ENCODE measurements around the gene OSBPL9. TPM values are rescaled to one million over a fixed set of nuclear protein-coding genes. Genes with fewer than 3 reads are reported as not detected.

OSBPL9 gene
- polyA plus RNA-seq, 4 donors, result 19.7 to 72.9 (median 31.8) TPM

DNA sequence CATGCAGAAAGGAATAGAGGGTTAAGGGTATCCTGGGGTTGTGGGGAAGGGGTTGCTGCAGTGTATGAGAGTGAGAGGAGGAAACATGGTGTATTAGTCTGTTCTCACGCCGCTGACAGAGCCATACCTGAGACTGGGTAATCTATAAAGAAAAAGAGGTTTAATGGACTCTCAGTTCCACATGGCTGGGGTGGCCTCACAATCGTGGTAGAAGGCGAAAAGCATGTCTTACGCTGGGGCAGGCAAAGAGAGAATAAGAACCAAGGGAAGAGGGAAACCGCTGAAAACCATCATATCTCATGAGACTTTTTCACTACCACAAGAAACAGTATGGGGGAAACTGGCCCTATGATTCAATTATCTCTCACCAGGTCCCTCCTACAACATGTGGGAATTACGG, 17.7 kb downstream of the OSBPL9 start:
- Histone ChIP-seq H3K27ac (ENCODE audit: low read depth in 1 of 3, low read length in 2 of 3) (peak overlapping the region in 1 of 3 donors; percentile 48), H3K9me3 (ENCODE audit: control insufficient read depth in 2 of 2, insufficient read depth in 1 of 2, low read depth in 1 of 2, low read length in 1 of 2) (no peaks in the 10 kb centered on the region), H3K4me3 (ENCODE audit: low read depth in 1 of 3, low read length in 3 of 3) (no peak overlapping the region), H3K4me1 (ENCODE audit: control insufficient read depth in 3 of 3, insufficient read depth in 2 of 3, low read depth in 1 of 3, low read length in 2 of 3) (peaks cover 0 to 19% (median 3%) of the 10 kb centered on the region in 3 donors), H3K36me3 (ENCODE audit: control insufficient read depth in 3 of 3, insufficient read depth in 2 of 3, low read depth in 1 of 3, low read length in 3 of 3) (peaks cover 0 to 15% (median 2%) of the 10 kb centered on the region in 3 donors), H3K27me3 (ENCODE audit: control insufficient read depth in 3 of 3, insufficient read depth in 3 of 3, low read length in 3 of 3) (no peaks in the 10 kb centered on the region)
- WGBS, 3 donors, result 81 to 88% (median 88%) methylated on average over 7 of the region's 7 CpGs
- FAIRE-seq (no peak), DNase-seq (no peak)

DNA sequence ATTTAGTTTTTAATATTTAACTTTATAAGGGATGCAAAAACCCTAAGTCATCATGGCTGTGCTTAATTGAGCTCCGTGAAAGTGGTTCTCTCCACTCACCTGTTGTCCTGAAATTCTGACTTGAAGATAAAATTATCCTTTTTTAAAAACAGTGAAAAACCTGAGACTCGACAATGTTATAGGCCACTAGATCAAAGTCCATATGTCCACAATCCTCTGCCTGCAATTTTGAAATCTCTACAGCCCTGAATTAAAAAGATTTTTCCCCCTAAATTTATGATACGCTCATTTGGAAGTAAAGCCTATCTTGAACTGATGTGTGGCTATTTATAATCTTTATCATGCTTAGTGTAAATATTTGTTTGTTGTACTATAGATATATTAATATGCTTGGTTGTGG, 18.7 kb downstream of the OSBPL9 start:
- Histone ChIP-seq H3K9me3 (ENCODE audit: control insufficient read depth in 2 of 2, insufficient read depth in 1 of 2, low read depth in 1 of 2, low read length in 1 of 2) (no peaks in the 10 kb centered on the region), H3K27ac (ENCODE audit: low read depth in 1 of 3, low read length in 2 of 3) (peak overlapping the region in 1 of 3 donors; percentile 54), H3K27me3 (ENCODE audit: control insufficient read depth in 3 of 3, insufficient read depth in 3 of 3, low read length in 3 of 3) (no peaks in the 10 kb centered on the region), H3K4me3 (ENCODE audit: low read depth in 1 of 3, low read length in 3 of 3) (no peak overlapping the region), H3K36me3 (ENCODE audit: control insufficient read depth in 3 of 3, insufficient read depth in 2 of 3, low read depth in 1 of 3, low read length in 3 of 3) (peaks cover 0 to 13% (median 2%) of the 10 kb centered on the region in 3 donors), H3K4me1 (ENCODE audit: control insufficient read depth in 3 of 3, insufficient read depth in 2 of 3, low read depth in 1 of 3, low read length in 2 of 3) (peaks cover 0 to 19% (median 3%) of the 10 kb centered on the region in 3 donors)
- no peak for FAIRE-seq
- WGBS, 3 donors, result 15 to 65% (median 43%) methylated on average over 3 of the region's 3 CpGs
- DNase-seq, result peak in 1 of 2 donors; percentile 60

DNA sequence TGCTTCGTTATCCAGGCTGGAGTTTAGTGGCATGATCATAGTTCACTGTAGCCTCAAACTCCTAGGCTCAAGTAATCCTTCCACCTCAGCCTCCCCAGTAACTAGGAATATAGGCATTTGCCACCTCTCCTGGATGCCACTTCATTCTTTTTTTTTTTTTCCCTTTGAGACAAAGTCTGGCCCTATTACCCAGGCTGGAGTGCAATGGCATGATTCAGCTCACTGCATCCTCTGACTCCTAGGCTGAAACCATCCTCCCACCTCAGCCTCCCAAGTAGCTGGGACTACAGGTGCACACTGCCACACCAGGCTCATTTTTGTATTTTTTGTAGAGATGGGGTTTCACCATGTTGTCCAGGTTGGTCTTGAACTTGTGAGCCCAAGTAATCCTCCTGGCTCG, 19.3 kb downstream of the OSBPL9 start:
- whole genome bisulfite sequencing, 3 donors, result 52 to 86% (median 69%) methylated on average over 2 of the region's 2 CpGs
- H3K36me3 ChIP-seq (ENCODE audit: control insufficient read depth in 3 of 3, insufficient read depth in 2 of 3, low read depth in 1 of 3, low read length in 3 of 3), result peaks cover 0 to 12% (median 0%) of the 10 kb centered on the region in 3 donors
- H3K4me1 ChIP-seq (ENCODE audit: control insufficient read depth in 3 of 3, insufficient read depth in 2 of 3, low read depth in 1 of 3, low read length in 2 of 3), result peaks cover 0 to 19% (median 3%) of the 10 kb centered on the region in 3 donors
- H3K4me3 ChIP-seq (ENCODE audit: low read depth in 1 of 3, low read length in 3 of 3), result no peak overlapping the region
- H3K27me3 ChIP-seq (ENCODE audit: control insufficient read depth in 3 of 3, insufficient read depth in 3 of 3, low read length in 3 of 3), result no peaks in the 10 kb centered on the region
- DNase-seq, result no peak
- FAIRE-seq, result no peak
- H3K27ac ChIP-seq (ENCODE audit: low read depth in 1 of 3, low read length in 2 of 3), result peak overlapping the region in 1 of 3 donors; percentile 54
- H3K9me3 ChIP-seq (ENCODE audit: control insufficient read depth in 2 of 2, insufficient read depth in 1 of 2, low read depth in 1 of 2, low read length in 1 of 2), result no peaks in the 10 kb centered on the region

DNA sequence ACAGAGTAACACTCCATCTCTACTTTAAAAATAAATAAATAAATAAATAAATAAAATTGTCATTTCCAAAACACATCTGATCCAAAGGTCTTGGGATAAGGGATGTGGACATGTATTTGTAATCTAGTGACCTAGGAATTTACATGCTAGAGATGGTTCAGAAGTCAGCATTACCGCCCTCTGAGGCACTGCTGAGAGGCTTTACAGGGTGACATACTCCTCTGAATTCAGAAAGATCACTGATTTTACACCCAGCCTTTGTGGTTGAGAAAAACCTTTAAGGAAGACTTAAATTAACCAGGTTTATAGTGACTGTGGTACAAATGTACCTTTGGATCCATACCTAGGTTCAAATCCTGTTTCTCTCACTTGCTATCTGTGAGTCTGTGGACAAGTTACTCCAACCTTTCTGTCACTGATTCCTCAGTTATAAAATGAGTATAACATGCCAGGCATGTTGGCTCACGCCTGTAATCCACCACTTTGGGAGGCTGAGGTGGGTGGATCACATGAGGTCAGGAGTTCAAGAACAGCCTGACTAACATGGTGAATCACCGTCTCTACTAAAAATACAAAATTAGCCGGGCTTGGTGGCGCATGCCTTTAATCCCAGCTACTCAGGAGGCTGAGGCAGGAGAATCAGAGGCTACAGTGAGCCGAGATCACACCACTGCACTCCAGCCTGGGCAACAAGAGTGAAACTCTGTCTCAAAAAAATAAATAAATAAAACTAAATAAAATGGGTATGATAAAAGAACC, 20.1 kb downstream of the OSBPL9 start:
- DNase-seq (peak in 1 of 2 donors; percentile 26), FAIRE-seq (no peak)
- Histone ChIP-seq H3K27me3 (ENCODE audit: control insufficient read depth in 3 of 3, insufficient read depth in 3 of 3, low read length in 3 of 3) (no peaks in the 10 kb centered on the region), H3K4me1 (ENCODE audit: control insufficient read depth in 3 of 3, insufficient read depth in 2 of 3, low read depth in 1 of 3, low read length in 2 of 3) (peaks cover 0 to 19% (median 3%) of the 10 kb centered on the region in 3 donors), H3K4me3 (ENCODE audit: low read depth in 1 of 3, low read length in 3 of 3) (no peak overlapping the region), H3K9me3 (ENCODE audit: control insufficient read depth in 2 of 2, insufficient read depth in 1 of 2, low read depth in 1 of 2, low read length in 1 of 2) (no peaks in the 10 kb centered on the region), H3K36me3 (ENCODE audit: control insufficient read depth in 3 of 3, insufficient read depth in 2 of 3, low read depth in 1 of 3, low read length in 3 of 3) (peaks cover 0 to 10% (median 0%) of the 10 kb centered on the region in 3 donors), H3K27ac (ENCODE audit: low read depth in 1 of 3, low read length in 2 of 3) (peak overlapping the region in 1 of 3 donors; percentile 44)
- WGBS, 3 donors, result 81 to 89% (median 81%) methylated on average over 6 of the region's 6 CpGs

DNA sequence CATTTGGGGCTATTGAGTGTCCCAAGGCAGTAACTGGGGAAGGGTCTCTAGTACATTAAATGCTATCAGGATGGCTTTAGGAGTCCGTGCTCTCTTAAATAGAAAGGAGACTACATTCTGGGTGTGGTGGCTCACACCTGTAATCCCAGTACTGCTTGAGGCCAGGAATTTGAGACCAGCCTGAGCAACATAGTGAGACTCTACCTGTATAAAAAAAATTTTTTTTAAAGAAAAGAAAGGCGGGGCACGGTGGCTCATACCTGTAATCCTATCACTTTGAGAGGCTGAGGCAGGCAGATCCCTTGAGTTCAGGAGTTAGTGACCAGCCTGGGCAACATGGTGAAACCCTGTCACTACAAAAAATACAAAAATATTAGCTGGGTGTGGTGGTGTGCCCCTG, 21.5 kb downstream of the OSBPL9 start:
- Histone ChIP-seq H3K4me1 (ENCODE audit: control insufficient read depth in 3 of 3, insufficient read depth in 2 of 3, low read depth in 1 of 3, low read length in 2 of 3) (peaks cover 0 to 22% (median 3%) of the 10 kb centered on the region in 3 donors), H3K27me3 (ENCODE audit: control insufficient read depth in 3 of 3, insufficient read depth in 3 of 3, low read length in 3 of 3) (no peaks in the 10 kb centered on the region), H3K36me3 (ENCODE audit: control insufficient read depth in 3 of 3, insufficient read depth in 2 of 3, low read depth in 1 of 3, low read length in 3 of 3) (peaks cover 0 to 4% (median 0%) of the 10 kb centered on the region in 3 donors), H3K9me3 (ENCODE audit: control insufficient read depth in 2 of 2, insufficient read depth in 1 of 2, low read depth in 1 of 2, low read length in 1 of 2) (no peaks in the 10 kb centered on the region), H3K27ac (ENCODE audit: low read depth in 1 of 3, low read length in 2 of 3) (no peak overlapping the region), H3K4me3 (ENCODE audit: low read depth in 1 of 3, low read length in 3 of 3) (no peak overlapping the region)
- no peak for DNase-seq
- 94 to 96% (median 95%) methylated on average over 3 of the region's 3 CpGs for WGBS, 3 donors
- FAIRE-seq, result no peak

DNA sequence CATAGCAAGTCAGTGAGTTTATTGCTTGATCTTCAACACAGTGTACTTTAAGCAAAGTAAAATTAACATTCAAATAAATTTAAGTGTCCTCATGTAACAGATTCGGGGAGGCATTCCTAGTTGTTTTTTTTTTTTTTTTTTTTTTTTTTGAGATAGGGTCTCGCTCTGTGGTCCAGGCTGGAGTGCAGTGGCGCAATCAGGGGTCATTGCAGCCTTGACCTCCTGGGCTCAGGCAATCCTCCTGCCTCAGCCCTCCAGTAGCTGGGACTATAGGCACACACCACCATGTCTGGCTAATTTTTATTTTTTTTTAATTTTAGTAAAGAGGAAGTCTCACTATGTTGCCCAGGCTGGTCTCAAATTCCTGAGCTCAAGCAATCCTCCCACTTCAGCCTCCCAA, 22.8 kb downstream of the OSBPL9 start:
- Histone ChIP-seq H3K4me3 (ENCODE audit: low read depth in 1 of 3, low read length in 3 of 3) (no peak overlapping the region), H3K36me3 (ENCODE audit: control insufficient read depth in 3 of 3, insufficient read depth in 2 of 3, low read depth in 1 of 3, low read length in 3 of 3) (peaks cover 0 to 3% (median 2%) of the 10 kb centered on the region in 3 donors), H3K9me3 (ENCODE audit: control insufficient read depth in 2 of 2, insufficient read depth in 1 of 2, low read depth in 1 of 2, low read length in 1 of 2) (no peaks in the 10 kb centered on the region), H3K4me1 (ENCODE audit: control insufficient read depth in 3 of 3, insufficient read depth in 2 of 3, low read depth in 1 of 3, low read length in 2 of 3) (peaks cover 0 to 22% (median 3%) of the 10 kb centered on the region in 3 donors), H3K27ac (ENCODE audit: low read depth in 1 of 3, low read length in 2 of 3) (no peak overlapping the region), H3K27me3 (ENCODE audit: control insufficient read depth in 3 of 3, insufficient read depth in 3 of 3, low read length in 3 of 3) (no peaks in the 10 kb centered on the region)
- WGBS, 3 donors, result 91 to 98% (median 97%) methylated on average over 3 of the region's 3 CpGs
- FAIRE-seq, result no peak
- DNase-seq, result no peak

DNA sequence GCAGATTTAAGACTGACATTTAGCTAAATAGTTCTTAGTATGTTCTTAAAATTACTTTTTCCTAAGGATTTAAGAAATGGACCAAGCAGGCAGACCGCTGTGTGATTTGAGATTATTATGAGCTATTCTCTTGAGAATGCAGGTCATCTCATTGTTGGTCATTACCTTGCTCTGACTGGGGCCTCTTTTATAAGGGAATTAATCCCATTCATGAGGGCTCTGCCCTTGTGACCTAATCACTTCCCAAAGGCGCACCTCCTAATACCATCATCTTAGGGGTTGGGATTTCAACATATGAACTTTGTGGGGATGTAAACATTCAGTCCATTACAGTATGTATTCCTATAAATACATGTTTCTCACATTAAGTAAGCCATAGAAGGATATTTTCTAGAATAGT, 24.2 kb downstream of the OSBPL9 start:
- Histone ChIP-seq H3K27ac (ENCODE audit: low read depth in 1 of 3, low read length in 2 of 3) (no peak overlapping the region), H3K9me3 (ENCODE audit: control insufficient read depth in 2 of 2, insufficient read depth in 1 of 2, low read depth in 1 of 2, low read length in 1 of 2) (no peaks in the 10 kb centered on the region), H3K4me1 (ENCODE audit: control insufficient read depth in 3 of 3, insufficient read depth in 2 of 3, low read depth in 1 of 3, low read length in 2 of 3) (peaks cover 0 to 13% (median 3%) of the 10 kb centered on the region in 3 donors), H3K4me3 (ENCODE audit: low read depth in 1 of 3, low read length in 3 of 3) (no peak overlapping the region), H3K36me3 (ENCODE audit: control insufficient read depth in 3 of 3, insufficient read depth in 2 of 3, low read depth in 1 of 3, low read length in 3 of 3) (peaks cover 0 to 3% (median 2%) of the 10 kb centered on the region in 3 donors), H3K27me3 (ENCODE audit: control insufficient read depth in 3 of 3, insufficient read depth in 3 of 3, low read length in 3 of 3) (no peaks in the 10 kb centered on the region)
- FAIRE-seq (no peak), DNase-seq (no peak)
- WGBS, 3 donors, result 94 to 100% (median 94%) methylated on average over 2 of the region's 2 CpGs

DNA sequence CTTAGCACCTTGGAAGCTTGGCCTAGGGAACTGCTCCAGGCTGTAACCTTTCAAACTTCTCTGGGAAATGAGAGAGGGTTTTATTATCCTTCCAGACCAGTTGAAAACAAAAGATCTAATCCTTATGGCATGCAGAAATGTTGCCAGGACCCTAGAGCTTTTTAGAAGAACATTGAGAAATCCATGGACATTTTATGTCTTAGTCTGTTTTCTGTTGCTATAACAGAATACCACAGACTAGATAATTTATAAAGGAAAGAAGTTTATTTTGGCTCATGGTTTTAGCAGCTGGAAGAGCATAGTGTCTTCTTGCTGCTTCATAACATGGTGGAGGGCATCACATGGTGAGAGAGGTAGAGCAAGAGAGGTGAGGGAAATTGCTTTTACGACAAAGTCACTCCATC, 25.8 kb downstream of the OSBPL9 start:
- Histone ChIP-seq H3K9me3 (ENCODE audit: control insufficient read depth in 2 of 2, insufficient read depth in 1 of 2, low read depth in 1 of 2, low read length in 1 of 2) (peaks cover 0 to 3% of the 10 kb centered on the region in 2 donors), H3K4me1 (ENCODE audit: control insufficient read depth in 3 of 3, insufficient read depth in 2 of 3, low read depth in 1 of 3, low read length in 2 of 3) (peaks cover 0 to 5% (median 0%) of the 10 kb centered on the region in 3 donors), H3K27me3 (ENCODE audit: control insufficient read depth in 3 of 3, insufficient read depth in 3 of 3, low read length in 3 of 3) (no peaks in the 10 kb centered on the region), H3K27ac (ENCODE audit: low read depth in 1 of 3, low read length in 2 of 3) (peak overlapping the region in 2 of 3 donors; percentile 10 to 87), H3K36me3 (ENCODE audit: control insufficient read depth in 3 of 3, insufficient read depth in 2 of 3, low read depth in 1 of 3, low read length in 3 of 3) (peaks cover 0 to 3% (median 2%) of the 10 kb centered on the region in 3 donors), H3K4me3 (ENCODE audit: low read depth in 1 of 3, low read length in 3 of 3) (no peak overlapping the region)
- DNase-seq, result no peak
- FAIRE-seq, result no peak
- 77 to 100% (median 92%) methylated on average over 1 of the region's 1 CpG for WGBS, 3 donors

All from small intestine (tissue), 7 donors.